Activated CD4-positive, alpha-beta T cell treated with anti-CD3 and anti-CD28 coated beads for 4 hours (primary cell): ENCODE results near the gene PITPNM1.
"Not testable (repeated sequence)": the region's sequence is repeated elsewhere in the genome, so short reads cannot be mapped to it uniquely, and the experiment has no call there.

Source experiments
- DNase-seq, 2 donors: peaks; one replicate each; pipeline ENCODE4 v3.0.0-alpha.2; 2020

Gene PITPNM1

DNA sequence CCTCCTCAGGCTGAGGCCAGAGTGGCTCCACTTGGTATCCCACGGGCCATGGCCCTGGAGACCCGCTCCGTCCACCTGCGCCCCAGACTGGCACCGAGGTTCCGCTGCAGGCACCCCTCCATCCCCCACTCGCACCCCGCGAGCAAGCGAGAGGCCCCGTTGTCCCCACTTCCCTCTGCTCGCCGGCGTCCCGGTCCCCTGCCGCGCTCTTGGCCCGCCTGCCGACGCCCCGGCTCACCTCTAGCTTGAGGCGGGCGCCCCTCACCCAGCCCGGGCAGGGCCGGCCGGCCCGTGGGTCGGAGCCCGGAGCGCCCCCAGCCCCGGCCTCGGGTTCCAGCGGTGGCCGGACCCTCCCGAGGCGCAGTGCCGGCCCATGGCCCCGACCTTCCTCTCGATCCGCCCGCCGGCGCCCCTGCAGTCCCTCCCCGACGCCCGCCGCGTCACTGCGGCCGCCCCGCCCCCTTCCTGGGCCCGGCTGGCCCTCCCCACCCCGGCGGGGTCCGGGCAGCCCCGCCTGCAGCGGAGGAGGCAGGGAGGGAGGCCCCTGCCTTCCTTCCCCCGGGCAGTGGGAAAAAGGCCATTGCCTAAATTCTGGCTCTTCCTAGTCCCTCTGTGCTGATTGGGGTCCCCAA is at the start of gene PITPNM1:
TSS of gene PITPNM1 (minus strand) at position 414 of the 632 bp plus-strand sequence. CDS start 1,183 bp downstream, outside the sequence.
- DNase-seq, result peak; percentile 64 to 70

- DNase-seq, result not testable (repeated sequence)
Observed at GRCh38 chr11:67551697-67552096, 46.5 kb upstream of the PITPNM1 start.

GRCh38 chr11:67551127-67551526 is 46.0 kb upstream of the PITPNM1 start:
- no peak for DNase-seq

- DNase-seq, result no peak
Observed at GRCh38 chr11:67548555-67549110, 43.5 kb upstream of the PITPNM1 start.

DNA sequence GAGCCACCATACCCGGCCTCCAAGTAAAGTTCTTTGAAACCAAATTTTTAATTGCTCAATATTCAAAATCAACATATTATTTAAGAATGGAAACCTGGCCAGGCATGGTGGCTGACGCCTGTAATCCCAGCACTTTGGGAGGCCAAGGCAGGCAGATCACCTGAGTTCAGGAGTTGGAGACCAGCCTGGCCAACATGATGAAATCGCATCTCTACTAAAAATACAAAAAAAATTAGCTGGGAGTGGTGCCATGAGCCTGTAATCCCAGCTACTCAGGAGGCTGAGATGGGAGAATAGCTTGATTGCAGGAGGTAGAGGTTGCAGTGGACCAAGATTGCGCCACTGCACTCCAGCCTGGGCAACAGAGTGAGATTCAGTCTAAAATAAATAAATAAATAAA is 42.9 kb upstream of the PITPNM1 start:
- DNase-seq, result not testable (repeated sequence)

DNA sequence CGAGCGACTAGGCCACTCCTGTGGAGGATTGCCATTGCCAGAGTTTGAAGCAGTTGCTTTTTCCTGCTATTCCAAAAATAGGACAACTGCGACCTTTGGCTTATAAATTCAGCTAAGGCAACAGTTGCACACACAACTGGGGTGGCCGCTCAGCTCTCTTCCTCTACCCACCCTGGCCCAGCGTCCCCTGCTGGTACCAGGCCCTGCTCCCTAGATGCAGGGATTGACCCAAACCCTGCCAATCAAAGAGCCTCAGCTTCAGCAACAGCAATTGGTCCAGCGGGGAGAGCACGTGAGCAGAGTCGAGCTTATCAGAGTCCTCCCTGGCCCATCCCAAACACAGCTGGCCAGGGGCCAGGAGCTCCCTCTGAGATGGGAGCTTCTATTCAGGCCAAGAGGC is 40.1 kb upstream of the PITPNM1 start:
- DNase-seq, result no peak

GRCh38 chr11:67544616-67545242 is 39.6 kb upstream of the PITPNM1 start:
- no peak for DNase-seq

DNA sequence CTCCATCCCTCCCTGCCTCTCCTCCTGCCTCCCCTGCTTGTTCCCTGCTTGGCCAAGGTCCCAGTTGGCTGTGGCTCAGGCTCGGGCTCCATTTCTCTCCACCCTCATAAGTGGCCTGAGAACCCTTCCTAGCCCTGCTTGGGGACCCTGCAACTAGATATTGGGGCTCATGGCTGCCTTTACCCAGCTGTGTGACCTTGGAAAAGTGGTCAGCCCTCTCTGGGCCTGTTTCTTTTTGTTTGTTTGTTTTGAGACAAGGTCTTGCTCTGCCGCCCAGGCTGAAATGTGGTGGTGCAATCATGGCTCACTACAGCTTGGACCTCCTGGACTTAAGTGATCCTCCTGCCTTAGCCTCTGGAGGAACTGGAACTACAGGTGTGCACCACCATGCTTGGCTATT is 38.4 kb upstream of the PITPNM1 start:
- no peak for DNase-seq

DNA sequence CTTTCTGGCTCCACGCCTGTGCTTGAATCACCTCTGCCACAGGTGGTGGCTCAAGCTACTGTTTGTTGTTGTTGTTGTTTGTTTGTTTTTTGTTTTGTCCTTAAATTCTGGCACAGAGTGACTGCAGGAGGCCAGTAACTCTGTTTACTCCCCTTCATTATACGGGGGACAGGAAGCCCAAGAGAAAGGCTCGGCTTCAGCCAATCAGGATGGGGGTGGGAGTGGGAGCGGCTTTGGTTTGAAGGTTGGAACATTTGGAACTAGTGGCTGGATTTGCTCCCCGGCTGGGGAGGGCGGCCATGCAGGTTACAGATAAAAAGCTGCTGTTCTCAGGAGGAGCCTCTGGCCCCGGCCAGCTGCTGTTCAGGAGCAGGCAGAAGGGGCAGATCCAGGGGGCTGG is 37.8 kb upstream of the PITPNM1 start:
- DNase-seq, result no peak

GRCh38 chr11:67542169-67542568 is 37.0 kb upstream of the PITPNM1 start:
- DNase-seq, result no peak

DNA sequence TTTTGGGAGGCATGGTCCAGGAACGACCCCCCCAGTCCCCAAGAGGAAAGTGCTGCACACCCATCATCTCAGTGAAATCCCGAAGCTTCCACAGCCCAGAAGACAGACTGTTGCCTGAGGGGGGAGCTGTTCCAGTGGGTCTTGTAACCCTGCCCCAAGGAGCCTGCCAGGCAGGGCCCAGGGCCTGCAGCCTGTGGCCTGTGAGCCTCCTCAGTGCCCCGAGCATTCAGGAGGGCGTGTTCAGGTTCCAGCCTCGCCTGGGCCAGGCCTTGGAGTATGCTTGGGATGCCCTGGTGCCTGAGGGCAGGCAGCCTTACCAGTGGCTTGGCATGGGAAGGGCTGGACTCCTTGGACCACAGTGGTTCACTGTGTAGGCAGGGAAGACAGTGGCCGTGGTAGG is 36.0 kb upstream of the PITPNM1 start:
- DNase-seq, result no peak

GRCh38 chr11:67539550-67539949 is 34.4 kb upstream of the PITPNM1 start:
- DNase-seq, result no peak

DNA sequence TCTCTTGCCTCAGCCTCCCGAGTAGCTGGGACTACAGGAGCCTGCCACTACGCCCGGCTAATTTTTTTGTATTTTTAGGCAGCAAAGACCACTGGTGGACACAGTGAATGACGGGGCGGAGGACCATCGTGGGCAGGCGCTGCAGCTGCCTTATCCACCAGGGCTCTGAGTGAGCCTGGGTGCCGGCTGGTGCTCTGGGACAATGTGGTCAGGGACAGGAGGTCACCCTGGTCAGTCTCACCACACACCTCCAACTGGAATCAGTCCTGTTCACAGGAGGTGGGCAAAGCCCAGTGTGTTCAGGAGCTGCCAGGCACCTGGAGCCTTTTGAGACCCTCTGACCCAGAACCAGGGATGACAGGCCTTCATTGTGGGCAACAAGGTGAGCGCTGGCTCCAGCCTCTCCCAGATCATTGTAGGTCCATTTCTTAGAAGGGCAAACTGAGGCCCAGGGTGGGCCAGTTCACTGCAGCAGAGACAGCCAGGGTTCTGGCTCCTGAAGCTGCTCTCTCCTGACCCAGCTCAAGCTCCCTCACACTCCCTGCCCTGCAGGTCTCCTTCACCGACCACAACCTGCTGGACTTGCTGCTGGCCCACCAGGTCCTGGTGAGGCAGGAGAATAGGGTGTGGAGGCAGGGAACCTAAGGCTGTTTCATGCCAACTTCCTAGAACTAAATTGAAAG is 33.8 kb upstream of the PITPNM1 start:
- DNase-seq, result no peak

- DNase-seq, result no peak
Observed at GRCh38 chr11:67538306-67538705, 33.1 kb upstream of the PITPNM1 start.

DNA sequence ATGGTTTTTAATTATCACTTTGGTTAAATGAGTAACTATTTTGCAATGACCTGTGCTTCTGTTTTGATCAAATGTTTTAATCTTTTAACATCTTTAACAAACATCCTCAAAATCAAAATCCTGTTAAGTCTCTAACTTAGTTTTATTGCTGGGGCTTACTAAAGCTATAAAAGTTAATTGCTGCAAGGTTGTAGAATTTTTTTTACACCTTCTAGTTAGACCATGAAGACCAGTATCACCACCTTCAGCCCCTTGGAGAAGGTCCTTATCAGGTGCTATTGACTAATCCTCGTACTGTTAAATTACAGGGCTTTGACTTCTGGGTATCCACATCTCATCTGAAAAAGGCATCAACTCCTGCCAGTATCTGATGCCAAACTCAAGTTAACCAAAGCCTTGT is 30.4 kb upstream of the PITPNM1 start:
- DNase-seq, result no peak

DNA sequence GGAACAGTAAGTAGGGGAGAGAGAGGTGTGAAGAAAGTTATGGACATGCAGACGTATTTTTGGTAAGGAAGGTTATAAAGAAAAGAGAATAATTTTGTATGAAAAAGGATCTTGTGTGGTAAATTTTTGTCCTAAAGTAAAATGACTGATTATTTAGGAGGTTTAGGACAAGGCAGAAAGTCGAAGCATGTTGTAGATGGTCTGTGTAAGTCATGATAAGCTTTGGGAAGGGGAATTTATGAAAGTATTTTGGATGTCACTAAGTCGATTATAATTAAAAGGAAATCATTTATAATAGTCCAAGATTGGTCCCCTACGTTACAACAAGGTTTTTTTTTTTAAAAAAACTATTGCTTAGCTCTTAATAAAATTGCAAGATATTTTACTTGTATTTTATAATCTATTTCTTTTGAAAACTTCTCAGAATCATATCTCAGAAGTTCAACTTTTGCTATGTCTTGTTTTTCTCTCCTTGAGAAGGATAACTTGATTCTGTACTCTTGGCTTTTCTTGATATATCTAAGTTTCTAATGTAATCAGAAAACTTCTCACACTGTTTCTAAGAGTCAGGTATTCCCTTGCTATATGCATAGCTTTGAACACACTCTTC is 29.0 kb upstream of the PITPNM1 start:
- no peak for DNase-seq

- DNase-seq, result no peak
Observed at GRCh38 chr11:67532889-67533288, 27.7 kb upstream of the PITPNM1 start.

- DNase-seq, result no peak
Observed at GRCh38 chr11:67530282-67530592, 25.1 kb upstream of the PITPNM1 start.

DNA sequence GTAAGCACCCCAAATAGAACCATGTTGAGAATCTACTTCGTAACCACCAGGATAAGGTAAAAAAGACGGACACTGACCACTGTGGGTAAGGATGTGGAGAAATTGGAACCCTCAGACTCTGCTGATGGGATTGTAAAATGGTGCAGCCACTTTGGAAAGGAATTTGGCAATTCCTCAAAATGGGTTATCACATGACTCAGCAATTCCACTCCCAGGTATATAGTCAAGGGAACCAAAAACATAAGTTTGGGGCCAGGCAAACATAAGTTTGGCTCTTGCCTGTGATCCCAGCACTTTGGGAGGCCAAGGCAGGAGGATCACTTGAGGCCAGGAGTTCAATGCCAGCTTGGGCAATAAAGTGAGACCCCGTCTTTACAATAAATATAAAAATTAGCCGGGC is 23.2 kb upstream of the PITPNM1 start:
- DNase-seq, result no peak

DNA sequence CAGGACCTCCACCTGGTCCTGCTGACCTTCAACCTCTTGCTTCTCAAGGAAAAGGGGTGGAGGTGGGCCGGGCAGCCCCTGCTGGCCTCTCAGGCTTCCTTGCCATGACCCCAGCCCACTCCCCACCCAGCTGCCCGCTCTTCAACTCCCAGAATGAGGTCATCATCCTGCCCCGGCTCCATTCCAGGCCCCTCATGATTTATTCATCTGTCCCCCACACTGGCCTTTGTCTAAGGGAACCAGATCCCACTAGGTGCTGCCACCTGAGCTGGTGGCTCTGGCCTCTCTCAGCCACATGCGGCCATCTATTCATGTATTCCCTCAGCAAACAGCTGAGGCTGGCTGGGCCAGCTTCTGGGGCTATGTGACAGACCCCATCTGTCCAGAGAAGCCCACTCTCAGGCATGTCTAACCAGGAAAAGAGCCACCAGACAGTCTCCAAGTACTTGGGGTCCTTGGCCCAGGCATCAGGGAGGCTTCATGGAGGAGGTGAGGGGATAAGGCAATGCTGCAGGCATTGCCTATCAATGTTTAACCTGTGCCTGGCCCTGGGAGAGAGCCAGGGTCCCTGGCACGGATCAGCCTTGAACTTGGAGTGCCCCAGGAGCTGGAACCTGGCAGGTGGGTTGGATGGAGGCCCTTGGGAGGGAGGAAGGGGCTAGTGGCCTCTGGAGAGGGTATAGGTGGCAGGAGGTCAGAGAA is 20.3 kb upstream of the PITPNM1 start:
- no peak for DNase-seq

GRCh38 chr11:67524480-67524808 is 19.3 kb upstream of the PITPNM1 start:
- DNase-seq, result no peak

DNA sequence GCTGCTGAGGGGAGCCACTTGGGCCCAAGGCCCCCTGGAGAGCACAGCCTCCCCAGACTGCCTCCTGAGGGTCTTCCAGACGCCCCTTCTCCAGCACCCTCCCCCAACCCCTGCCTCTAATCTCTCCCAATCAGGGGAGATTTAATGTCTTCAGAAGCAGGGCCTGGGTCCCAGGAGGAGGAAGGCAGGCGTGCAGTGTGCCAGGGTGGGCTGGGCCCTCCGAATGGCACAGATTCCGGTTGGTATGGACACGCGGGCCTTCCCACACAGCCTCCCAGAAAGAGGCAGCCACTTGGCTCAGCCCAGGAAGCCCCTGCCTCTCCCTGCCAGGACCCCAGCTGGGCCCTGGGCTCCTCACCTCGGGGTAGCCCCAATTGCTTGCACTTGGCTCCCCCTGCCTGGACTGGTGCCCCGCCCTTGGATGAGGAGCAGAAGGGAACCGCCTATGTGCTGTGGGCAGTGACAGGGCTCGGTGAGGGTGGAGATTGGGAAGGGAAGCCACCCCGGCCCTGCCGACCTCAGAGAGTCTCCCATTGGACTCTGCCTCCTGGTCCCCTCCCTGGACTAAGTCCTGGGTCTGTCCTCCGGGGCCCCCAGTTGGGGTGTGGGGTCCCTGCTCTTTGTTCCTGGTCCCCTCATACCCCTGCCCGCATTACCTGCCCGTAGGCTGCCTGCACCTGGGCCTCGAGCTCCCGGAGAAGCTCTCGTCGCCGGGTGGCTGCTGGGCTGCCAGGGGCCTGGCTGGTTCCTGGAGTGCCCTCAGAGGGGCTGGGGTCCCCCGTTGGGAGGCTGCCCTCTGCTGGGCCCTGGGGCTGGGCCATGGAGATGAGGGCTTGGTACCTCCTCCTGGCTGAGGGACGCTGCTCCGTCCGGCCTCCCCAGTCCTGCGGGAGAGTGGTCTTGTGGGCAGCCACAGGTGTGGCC is 18.7 kb upstream of the PITPNM1 start:
- no peak for DNase-seq
